Body of pancreas (tissue), 4 donors: ENCODE measurements around the gene EREG. TPM values are rescaled to one million over a fixed set of nuclear protein-coding genes. Genes with fewer than 3 reads are reported as not detected.
A peak's percentile ranks its signal among the peaks of the same experiment; 100 is the strongest.

Experiments
- ATAC-seq: fragments of 150-250 bp; one replicate; pipeline ENCODE4 v1.9.1; 2016
- DNase-seq, 4 donors: peaks; one replicate each; pipeline ENCODE4 v3.0.0-alpha.2; 2019
- H3K27ac ChIP-seq, 4 donors: fragments of 200-600 bp; sonication (generic); 1 replicate in 3 of 4; 2 replicates in 1 of 4; pipeline versions ENCODE4 v1.5.1 to v1.6.1; 2016 to 2019; ENCODE audit warnings: mild to moderate bottlenecking in 1 of 4, mixed read lengths in 1 of 4, moderate library complexity in 1 of 4
- H3K27me3 ChIP-seq, 2 donors: fragments of 200-600 bp; sonication (generic); one replicate each; pipeline ENCODE4 v1.6.0; 2016; ENCODE audit warnings: mild to moderate bottlenecking in 1 of 2
- H3K36me3 ChIP-seq, 2 donors: fragments of 200-600 bp; sonication (generic); replicated peaks in 1 of 2; 2 replicates each; pipeline ENCODE4 v1.5.1; 2016; ENCODE audit warnings: low read depth in 2 of 2; ENCODE audit not compliant: insufficient read depth in 1 of 2
- H3K4me1 ChIP-seq: fragments of 200-600 bp; sonication (generic); one replicate; pipeline ENCODE4 v1.6.0; 2016
- H3K4me3 ChIP-seq, 2 donors: fragments of 200-600 bp; sonication (generic); 1 replicate in 1 of 2; 2 replicates in 1 of 2; pipeline ENCODE4 v1.5.1; 2016 to 2019
- H3K9me3 ChIP-seq, 3 donors: fragments of 200-600 bp; sonication (generic); 1 replicate in 2 of 3; 2 replicates in 1 of 3; pipeline ENCODE4 v1.5.1; 2016
- POLR2A ChIP-seq, 3 donors: fragments of 450-650 bp; IDR thresholded peaks; one replicate each; pipeline ENCODE4 v1.6.1; 2016; ENCODE audit warnings: antibody characterized with exemption in 3 of 3, mild to moderate bottlenecking in 2 of 3
- WGBS, 2 donors: methylation state at CpG; one replicate each; pipeline ENCODE4 v1.1.5; 2017; 5-methylcytosine and 5-hydroxymethylcytosine counted together
- intact Hi-C: fragments of 100-400 bp; cut with DNase I; formaldehyde crosslinking; loops from one replicate; pipeline ENCODE4 v1.15.1; 2023
- total RNA-seq, 2 donors: library from RNA; depleted of rRNA; stranded (reverse); fragments of >200 nt; gene quantifications; one replicate each; pipeline ENCODE4 v1.1.0, GENCODE V29; 2016
- TF ChIP-seq, protein P1 (sequence below), 7 experiments: fragments of 450-650 bp in 4 of 7; fragments of 200-600 bp in 3 of 7; sonication (generic) in 3 of 7; IDR thresholded peaks; one replicate each; pipeline ENCODE4 v1.5.1; 2016 to 2019; ENCODE audit warnings: antibody characterized with exemption in 7 of 7

Gene EREG, protein sequence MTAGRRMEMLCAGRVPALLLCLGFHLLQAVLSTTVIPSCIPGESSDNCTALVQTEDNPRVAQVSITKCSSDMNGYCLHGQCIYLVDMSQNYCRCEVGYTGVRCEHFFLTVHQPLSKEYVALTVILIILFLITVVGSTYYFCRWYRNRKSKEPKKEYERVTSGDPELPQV
- total RNA-seq: not detected

- H3K4me1 ChIP-seq: peaks cover 12% of the 10 kb centered on the region
- H3K36me3 ChIP-seq: no peaks in the 10 kb centered on the region
- H3K27ac ChIP-seq: no peak within 1 kb of the TSS
- no peak within 1 kb of the TSS for H3K4me3 ChIP-seq
- WGBS, 2 donors: 9 to 18% methylated on average over 27 to 36 of the region's 40 CpGs
- TF ChIP-seq, protein P1, sequence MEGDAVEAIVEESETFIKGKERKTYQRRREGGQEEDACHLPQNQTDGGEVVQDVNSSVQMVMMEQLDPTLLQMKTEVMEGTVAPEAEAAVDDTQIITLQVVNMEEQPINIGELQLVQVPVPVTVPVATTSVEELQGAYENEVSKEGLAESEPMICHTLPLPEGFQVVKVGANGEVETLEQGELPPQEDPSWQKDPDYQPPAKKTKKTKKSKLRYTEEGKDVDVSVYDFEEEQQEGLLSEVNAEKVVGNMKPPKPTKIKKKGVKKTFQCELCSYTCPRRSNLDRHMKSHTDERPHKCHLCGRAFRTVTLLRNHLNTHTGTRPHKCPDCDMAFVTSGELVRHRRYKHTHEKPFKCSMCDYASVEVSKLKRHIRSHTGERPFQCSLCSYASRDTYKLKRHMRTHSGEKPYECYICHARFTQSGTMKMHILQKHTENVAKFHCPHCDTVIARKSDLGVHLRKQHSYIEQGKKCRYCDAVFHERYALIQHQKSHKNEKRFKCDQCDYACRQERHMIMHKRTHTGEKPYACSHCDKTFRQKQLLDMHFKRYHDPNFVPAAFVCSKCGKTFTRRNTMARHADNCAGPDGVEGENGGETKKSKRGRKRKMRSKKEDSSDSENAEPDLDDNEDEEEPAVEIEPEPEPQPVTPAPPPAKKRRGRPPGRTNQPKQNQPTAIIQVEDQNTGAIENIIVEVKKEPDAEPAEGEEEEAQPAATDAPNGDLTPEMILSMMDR (IDR thresholded peaks at IDR 0.05): no peak
- peak in 1 of 3 donors; percentile 41 for TF ChIP-seq POLR2A (IDR thresholded peaks at IDR 0.05)
- DNase-seq (peak in 3 of 4 donors; percentile 10 to 14 (median 11)), ATAC-seq (no peak)
- peaks cover 0 to 5% of the 10 kb centered on the region in 2 donors for H3K27me3 ChIP-seq
- H3K9me3 ChIP-seq: no peaks in the 10 kb centered on the region
- intact Hi-C loops: no loop called here
Measured at GRCh38 chr4:74364652-74365491, at the start of gene EREG. Gene EREG (plus strand): TSS chr4:74365145. CDS start chr4:74365309, 164 bp downstream.

DNA sequence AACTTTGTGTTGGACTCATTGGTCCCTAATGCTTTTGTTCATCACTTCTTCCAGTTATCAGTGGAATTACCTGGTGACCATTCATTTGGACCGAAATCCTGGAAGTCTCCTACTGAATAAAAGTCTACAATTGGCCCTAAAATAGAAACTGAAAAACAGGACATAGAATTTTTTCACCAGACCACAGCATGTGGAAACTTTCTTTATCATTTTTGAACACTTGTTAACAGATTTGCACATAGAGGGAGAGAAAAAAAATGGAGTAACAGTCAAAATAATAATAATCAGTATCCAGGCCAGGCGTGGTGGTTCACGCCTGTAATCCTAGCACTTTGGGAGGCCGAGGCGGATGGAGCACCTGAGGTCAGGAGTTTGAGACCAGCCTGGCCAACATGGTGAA, 49.6 kb upstream of the EREG start:
- no peaks in the 10 kb centered on the region for H3K27me3 ChIP-seq
- 70% methylated on average over 5 of the region's 5 CpGs for WGBS, 2 donors
- no peak for TF ChIP-seq POLR2A (IDR thresholded peaks at IDR 0.05)
- TF ChIP-seq, protein P1 (IDR thresholded peaks at IDR 0.05): no peak
- no peaks in the 10 kb centered on the region for H3K9me3 ChIP-seq
- no peak overlapping the region for H3K4me3 ChIP-seq
- no peak for ATAC-seq
- no peak overlapping the region for H3K27ac ChIP-seq
- intact Hi-C loops: no loop called here
- no peaks in the 10 kb centered on the region for H3K4me1 ChIP-seq
- H3K36me3 ChIP-seq: no peaks in the 10 kb centered on the region
- no peak for DNase-seq

- Histone ChIP-seq H3K36me3 (no peaks in the 10 kb centered on the region), H3K9me3 (no peaks in the 10 kb centered on the region), H3K4me3 (no peak overlapping the region), H3K27ac (no peak overlapping the region), H3K27me3 (no peaks in the 10 kb centered on the region), H3K4me1 (no peaks in the 10 kb centered on the region)
- intact Hi-C loops: no loop called here
- DNase-seq: no peak
- ATAC-seq: no peak
- WGBS, 2 donors: 54% methylated on average over 2 of the region's 2 CpGs
- TF ChIP-seq, protein P1 (IDR thresholded peaks at IDR 0.05): no peak
- TF ChIP-seq POLR2A (IDR thresholded peaks at IDR 0.05): no peak
Measured at GRCh38 chr4:74316397-74316796, 48.5 kb upstream of the EREG start.

DNA sequence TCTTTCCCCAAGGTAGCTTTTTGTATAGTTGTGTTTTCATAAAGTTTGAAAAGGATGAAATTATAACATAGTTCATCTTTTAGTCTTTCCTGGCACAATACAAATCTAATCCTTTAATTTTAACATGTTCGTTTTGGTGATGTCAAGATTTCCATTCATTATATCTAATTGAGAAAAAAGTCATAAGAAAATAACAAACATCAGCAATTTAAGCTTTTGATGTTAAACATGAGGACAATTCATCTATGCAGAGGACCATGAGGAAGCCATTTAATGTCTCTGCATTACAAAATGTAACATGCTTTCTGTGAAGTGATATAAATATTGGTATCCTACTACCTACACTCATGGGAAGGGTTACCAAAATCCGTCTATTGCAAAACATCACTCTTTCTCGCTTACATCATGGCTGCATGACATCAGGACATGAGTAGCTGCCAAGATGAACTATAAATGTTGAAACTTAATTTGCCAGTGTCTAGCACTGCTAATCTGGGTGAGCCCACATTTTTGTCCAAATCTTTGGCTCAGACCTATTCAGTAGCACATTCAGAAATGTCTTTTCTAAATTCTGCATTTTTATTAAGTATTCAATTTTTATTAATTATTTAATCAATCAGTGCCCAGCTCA, 47.2 kb upstream of the EREG start:
- no peaks in the 10 kb centered on the region for H3K4me1 ChIP-seq
- no peaks in the 10 kb centered on the region for H3K9me3 ChIP-seq
- DNase-seq (no peak), ATAC-seq (no peak)
- WGBS, 2 donors: 45 to 51% methylated on average over 3 of the region's 3 CpGs
- H3K27ac ChIP-seq: no peak overlapping the region
- TF ChIP-seq, protein P1 (IDR thresholded peaks at IDR 0.05): no peak
- no peak for TF ChIP-seq POLR2A (IDR thresholded peaks at IDR 0.05)
- H3K36me3 ChIP-seq: no peaks in the 10 kb centered on the region
- no peak overlapping the region for H3K4me3 ChIP-seq
- intact Hi-C loops: no loop called here
- no peaks in the 10 kb centered on the region for H3K27me3 ChIP-seq
